NCI-H510A treated with DMSO at 0.1 percent for 48 hours (cell line): ENCODE measurements around the gene IL4I1.

Experiments
- DNase-seq: peaks from one replicate; lab custom pipeline; 2025; lab: John Stamatoyannopoulos, UW

The IL4I1 gene

GRCh38 chr19:49924004-49924880 is 27.6 kb upstream of the IL4I1 start:
- no peak for DNase-seq

- no peak for DNase-seq
Observed at GRCh38 chr19:49923055-49924003, 26.6 kb upstream of the IL4I1 start.

GRCh38 chr19:49921871-49922795 is 25.4 kb upstream of the IL4I1 start:
- no peak for DNase-seq

- DNase-seq = no peak
Observed at GRCh38 chr19:49920624-49921363, 24.1 kb upstream of the IL4I1 start.

- no peak for DNase-seq
Observed at GRCh38 chr19:49918089-49918488, 21.4 kb upstream of the IL4I1 start.

GRCh38 chr19:49916839-49917733 is 20.4 kb upstream of the IL4I1 start:
- no peak for DNase-seq

- DNase-seq = no peak
Observed at GRCh38 chr19:49915271-49915670, 18.6 kb upstream of the IL4I1 start.

GRCh38 chr19:49913720-49914119 is 17.0 kb upstream of the IL4I1 start:
- no peak for DNase-seq

- DNase-seq = no peak
Observed at GRCh38 chr19:49912965-49913685, 16.4 kb upstream of the IL4I1 start.

- DNase-seq = no peak
Observed at GRCh38 chr19:49911381-49912145, 14.9 kb upstream of the IL4I1 start.

- DNase-seq = no peak
Observed at GRCh38 chr19:49910179-49910578, 13.5 kb upstream of the IL4I1 start.

GRCh38 chr19:49908480-49909420 is 12.1 kb upstream of the IL4I1 start:
- DNase-seq = no peak

GRCh38 chr19:49907745-49908446 is 11.2 kb upstream of the IL4I1 start:
- no peak for DNase-seq

GRCh38 chr19:49906879-49907564 is 10.3 kb upstream of the IL4I1 start:
- no peak for DNase-seq

- no peak for DNase-seq
Observed at GRCh38 chr19:49904136-49904535, 7.4 kb upstream of the IL4I1 start.
